PC-3 (cell line): Measurements from ENCODE around the gene FAM174B. TPM values are rescaled to one million over a fixed set of nuclear protein-coding genes. Genes with fewer than 3 reads are reported as not detected.

ENCODE experiments used
- ATAC-seq: fragments of 200-7000 bp; cut with Tn5 transposase; 2 replicates; pipeline ENCODE4 v1.9.1; 2020; ENCODE audit warnings: mild to moderate bottlenecking, moderate library complexity
- BruUV-seq: library from RNA; stranded (reverse); fragments of 400-500 nt; replicated peaks from 2 replicates; lab custom pipeline; 2021; lab: Mats Ljungman, UMichigan
- CTCF ChIA-PET: fragments of 300-600 bp; sonication (Branson Sonifier 250); formaldehyde crosslinking; loops from one replicate; lab custom pipeline; 2022; ENCODE audit warnings: antibody characterized with exemption; lab: Charles Lee
- POLR2A ChIA-PET: fragments of 300-600 bp; sonication (Branson Sonifier 250); formaldehyde crosslinking; loops from one replicate; lab custom pipeline; 2022; ENCODE audit warnings: antibody characterized with exemption; ENCODE audit not compliant: unreplicated experiment; lab: Charles Lee
- DNase-seq: peaks from one replicate; pipeline ENCODE4 v3.0.0-alpha.2; 2015
- H2AFZ ChIP-seq: fragments of 300-600 bp; sonication (generic); 2 replicates; pipeline ENCODE4 v1.6.0; 2016; ENCODE audit warnings: antibody characterized with exemption, low read length
- H3F3A ChIP-seq: fragments of 300-600 bp; sonication (generic); one replicate; pipeline ENCODE4 v1.6.0; 2017; ENCODE audit warnings: antibody characterized with exemption, low read length, control low read depth, mild to moderate bottlenecking; ENCODE audit not compliant: unreplicated experiment
- H3K27ac ChIP-seq: fragments of 300-600 bp; sonication (generic); 2 replicates; pipeline ENCODE4 v1.5.1; 2016; ENCODE audit warnings: mild to moderate bottlenecking, low read length
- H3K27me3 ChIP-seq: fragments of 300-600 bp; sonication (generic); 2 replicates; pipeline ENCODE4 v1.6.1; 2016; ENCODE audit warnings: low read length, mixed read lengths
- H3K36me3 ChIP-seq: fragments of 300-600 bp; sonication (generic); 2 replicates; pipeline ENCODE4 v1.6.1; 2016; ENCODE audit warnings: low read depth, mixed run types, low read length, mixed read lengths
- H3K4me1 ChIP-seq: fragments of 300-600 bp; sonication (generic); 2 replicates; pipeline ENCODE4 v1.5.1; 2016; ENCODE audit warnings: low read length; ENCODE audit not compliant: insufficient read depth
- H3K4me2 ChIP-seq: fragments of 300-600 bp; sonication (generic); 2 replicates; pipeline ENCODE4 v1.6.0; 2016; ENCODE audit warnings: low read length
- H3K4me3 ChIP-seq: fragments of 300-600 bp; sonication (generic); 2 replicates; pipeline ENCODE4 v1.5.1; 2016; ENCODE audit warnings: mild to moderate bottlenecking, low read length, mixed read lengths
- H3K79me2 ChIP-seq: fragments of 300-600 bp; sonication (generic); 2 replicates; pipeline ENCODE4 v1.6.1; 2017; ENCODE audit warnings: low read length, mixed read lengths
- H3K9ac ChIP-seq: fragments of 300-600 bp; sonication (generic); 2 replicates; pipeline ENCODE4 v1.6.0; 2016; ENCODE audit warnings: mild to moderate bottlenecking, low read length
- H3K9me2 ChIP-seq: fragments of 300-600 bp; sonication (generic); replicated peaks from 2 replicates; pipeline ENCODE4 v1.6.1; 2016; ENCODE audit warnings: mixed run types, low read length, mixed read lengths
- H3K9me3 ChIP-seq: fragments of 300-600 bp; sonication (generic); 2 replicates; pipeline ENCODE4 v1.6.1; 2016; ENCODE audit warnings: low read length, mixed read lengths
- H4K20me1 ChIP-seq: fragments of 300-600 bp; sonication (generic); 2 replicates; pipeline ENCODE4 v1.6.1; 2016; ENCODE audit warnings: low read length, mixed read lengths
- EZH2 ChIP-seq: fragments of 300-600 bp; sonication (generic); IDR thresholded peaks from one replicate; pipeline ENCODE4 v1.6.1; 2017; ENCODE audit warnings: antibody characterized with exemption, mild to moderate bottlenecking, low read length; ENCODE audit not compliant: unreplicated experiment
- EZH2phosphoT487 ChIP-seq: fragments of 300-600 bp; sonication (generic); IDR thresholded peaks from 2 replicates; pipeline ENCODE4 v1.6.1; 2018; ENCODE audit warnings: mild to moderate bottlenecking, antibody characterized with exemption, low read length, borderline replicate concordance
- intact Hi-C: fragments of 100-400 bp; cut with micrococcal nuclease; formaldehyde crosslinking; loops from 2 replicates; pipeline ENCODE4 v1.9.0; 2023
- total RNA-seq: library from RNA; depleted of rRNA; stranded (reverse); fragments of >200 nt; gene quantifications from 2 replicates; pipeline ENCODE4 v1.2.3, GENCODE V29; 2014
- TF ChIP-seq, protein P1 (sequence below): fragments of 300-600 bp; sonication (generic); conservative IDR thresholded peaks from 2 replicates; pipeline ENCODE4 v1.5.1; 2017; ENCODE audit warnings: antibody characterized with exemption, low read depth, mild to moderate bottlenecking, low read length

The FAM174B gene
- total RNA-seq, 1 experiment from 2014 or later, result 9.6 TPM

DNA sequence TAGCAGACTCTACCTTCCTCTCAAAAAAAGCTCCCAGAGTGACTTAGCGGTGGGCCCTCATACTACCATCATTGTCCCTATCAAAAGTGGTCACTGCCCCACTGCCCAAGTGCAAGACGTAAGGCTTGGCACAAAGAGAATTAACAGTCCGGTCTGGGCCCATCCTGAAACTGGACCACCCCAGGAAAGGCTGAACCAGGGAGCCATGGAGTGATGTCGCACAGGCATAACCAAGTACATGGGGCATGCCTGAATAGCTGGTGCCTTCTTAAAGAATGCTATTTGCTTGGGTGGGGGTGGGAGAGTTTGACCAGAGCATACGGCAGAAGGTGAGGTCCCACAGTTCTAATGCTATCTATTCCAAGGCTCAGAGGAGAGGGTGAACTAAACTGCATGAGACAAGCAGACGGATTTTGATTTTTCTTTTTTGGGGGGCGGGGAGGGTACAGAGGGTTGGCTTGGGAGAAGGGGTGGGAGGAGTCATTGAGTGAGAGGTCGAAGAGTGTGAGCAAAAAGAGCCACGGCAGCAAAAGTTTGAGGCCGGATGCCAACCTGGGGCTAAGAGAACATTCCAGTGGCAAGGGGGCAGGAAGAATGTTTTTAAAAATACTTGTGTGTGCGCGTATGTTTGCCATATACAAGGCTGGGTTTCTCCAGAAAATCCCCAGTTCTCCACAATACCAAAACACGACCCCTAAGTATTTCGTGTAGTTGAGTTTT, 50.2 kb downstream of the FAM174B start:
- DNase-seq (no peak), ATAC-seq (no peak)
- intact Hi-C loops, result no loop called here
- H3K79me2 ChIP-seq, result no peaks in the 10 kb centered on the region
- 0 out of 2 replicates have a peak, but pooled peaks cover 6% of the 10 kb centered on the region for H3K4me1 ChIP-seq
- H3K27me3 ChIP-seq, result no peaks in the 10 kb centered on the region
- ChIA-PET CTCF (no interaction called here), POLR2A (no interaction called here)
- no peak overlapping the region for H2AFZ ChIP-seq
- H3K36me3 ChIP-seq, result no peaks in the 10 kb centered on the region
- no TSS peak for BruUV-seq
- no peaks in the 10 kb centered on the region for H4K20me1 ChIP-seq
- H3K4me3 ChIP-seq, result no peak overlapping the region
- H3K27ac ChIP-seq, result no peak overlapping the region
- H3F3A ChIP-seq, result no peaks in the 10 kb centered on the region
- no peaks in the 10 kb centered on the region for H3K9me3 ChIP-seq
- no peaks in the 10 kb centered on the region for H3K9me2 ChIP-seq
- no peak overlapping the region for H3K4me2 ChIP-seq
- TF ChIP-seq, protein P1, sequence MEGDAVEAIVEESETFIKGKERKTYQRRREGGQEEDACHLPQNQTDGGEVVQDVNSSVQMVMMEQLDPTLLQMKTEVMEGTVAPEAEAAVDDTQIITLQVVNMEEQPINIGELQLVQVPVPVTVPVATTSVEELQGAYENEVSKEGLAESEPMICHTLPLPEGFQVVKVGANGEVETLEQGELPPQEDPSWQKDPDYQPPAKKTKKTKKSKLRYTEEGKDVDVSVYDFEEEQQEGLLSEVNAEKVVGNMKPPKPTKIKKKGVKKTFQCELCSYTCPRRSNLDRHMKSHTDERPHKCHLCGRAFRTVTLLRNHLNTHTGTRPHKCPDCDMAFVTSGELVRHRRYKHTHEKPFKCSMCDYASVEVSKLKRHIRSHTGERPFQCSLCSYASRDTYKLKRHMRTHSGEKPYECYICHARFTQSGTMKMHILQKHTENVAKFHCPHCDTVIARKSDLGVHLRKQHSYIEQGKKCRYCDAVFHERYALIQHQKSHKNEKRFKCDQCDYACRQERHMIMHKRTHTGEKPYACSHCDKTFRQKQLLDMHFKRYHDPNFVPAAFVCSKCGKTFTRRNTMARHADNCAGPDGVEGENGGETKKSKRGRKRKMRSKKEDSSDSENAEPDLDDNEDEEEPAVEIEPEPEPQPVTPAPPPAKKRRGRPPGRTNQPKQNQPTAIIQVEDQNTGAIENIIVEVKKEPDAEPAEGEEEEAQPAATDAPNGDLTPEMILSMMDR, result no peak
- TF ChIP-seq EZH2, result no peak
- TF ChIP-seq EZH2phosphoT487, result no peak
- no peak overlapping the region for H3K9ac ChIP-seq

DNA sequence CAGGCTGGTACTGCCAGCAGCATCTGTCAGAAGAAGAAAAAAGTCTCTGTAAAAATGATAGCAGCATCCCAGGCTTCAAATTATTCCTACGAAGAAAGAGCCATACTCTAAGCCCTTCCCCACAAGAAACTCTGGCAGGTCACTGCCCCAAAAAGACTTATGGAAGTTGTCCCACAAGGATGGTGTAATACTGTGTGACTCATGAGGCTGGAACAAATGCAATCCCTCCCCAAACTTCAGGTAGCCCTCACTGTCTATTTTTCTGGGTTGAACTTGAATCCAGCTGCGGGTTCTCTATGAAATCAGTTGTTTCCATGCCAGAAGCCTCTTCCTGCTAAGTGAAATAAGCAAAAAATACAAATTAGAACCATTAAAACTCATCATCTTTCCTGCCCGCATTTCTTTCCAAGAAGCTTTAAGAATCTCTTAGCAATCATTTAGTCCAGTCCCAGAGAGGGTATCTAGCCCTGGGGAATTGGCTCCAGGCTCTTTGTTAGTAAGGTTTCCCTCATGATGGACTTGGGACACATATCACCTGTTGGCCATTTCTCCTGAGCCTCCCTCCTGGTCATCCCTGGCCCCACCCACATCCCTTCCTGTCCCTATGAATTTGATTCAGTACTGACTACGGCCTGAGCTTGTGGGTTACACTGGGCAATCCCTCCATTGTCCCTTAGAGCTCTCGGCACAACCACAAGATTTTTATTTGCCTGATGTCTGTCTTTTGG, 51.7 kb downstream of the FAM174B start:
- intact Hi-C loops, result no loop called here
- CTCF ChIA-PET, result no interaction called here
- Histone ChIP-seq H3K9ac (no peak overlapping the region), H2AFZ (no peak overlapping the region), H3F3A (no peaks in the 10 kb centered on the region), H3K4me3 (no peak overlapping the region), H4K20me1 (no peaks in the 10 kb centered on the region), H3K4me2 (no peak overlapping the region), H3K4me1 (0 out of 2 replicates have a peak, but pooled peaks cover 6% of the 10 kb centered on the region), H3K79me2 (no peaks in the 10 kb centered on the region), H3K27me3 (no peaks in the 10 kb centered on the region), H3K9me2 (no peaks in the 10 kb centered on the region), H3K27ac (no peak overlapping the region), H3K9me3 (no peaks in the 10 kb centered on the region), H3K36me3 (no peaks in the 10 kb centered on the region)
- DNase-seq, result peak; percentile 47
- ATAC-seq, result no peak
- BruUV-seq, result no TSS peak
- TF ChIP-seq EZH2phosphoT487 (no peak), EZH2 (no peak)
- TF ChIP-seq, protein P1, result no peak
- POLR2A ChIA-PET, result no interaction called here

DNA sequence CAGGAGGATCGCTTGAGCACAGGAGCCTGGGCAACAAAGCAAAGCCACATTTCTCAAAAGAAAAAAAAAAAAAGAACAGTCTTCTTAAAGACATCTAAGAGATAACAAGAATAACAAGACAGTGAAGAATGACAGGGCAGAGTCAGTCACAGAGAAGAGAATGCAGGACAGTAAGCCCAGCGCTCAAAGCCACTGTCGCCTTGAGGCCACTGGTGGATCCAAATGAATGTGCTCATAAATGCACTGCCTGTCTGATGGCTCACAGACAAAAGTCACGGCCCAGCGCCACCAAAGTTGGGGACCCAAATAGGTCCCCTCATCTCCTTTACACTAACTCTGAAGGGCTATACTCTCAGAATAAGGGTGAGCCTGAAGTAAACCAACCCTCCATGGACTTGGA, 52.3 kb downstream of the FAM174B start:
- Histone ChIP-seq H3K4me2 (no peak overlapping the region), H3K9ac (no peak overlapping the region), H3K4me3 (no peak overlapping the region), H3K27me3 (no peaks in the 10 kb centered on the region), H4K20me1 (no peaks in the 10 kb centered on the region), H3K36me3 (no peaks in the 10 kb centered on the region), H3K79me2 (no peaks in the 10 kb centered on the region), H2AFZ (no peak overlapping the region), H3K27ac (no peak overlapping the region), H3F3A (no peaks in the 10 kb centered on the region), H3K9me2 (no peaks in the 10 kb centered on the region), H3K4me1 (0 out of 2 replicates have a peak, but pooled peaks cover 6% of the 10 kb centered on the region), H3K9me3 (no peaks in the 10 kb centered on the region)
- ATAC-seq, result no peak
- intact Hi-C loops, result no loop called here
- DNase-seq, result no peak
- CTCF ChIA-PET, result no interaction called here
- POLR2A ChIA-PET, result no interaction called here
- TF ChIP-seq EZH2phosphoT487, result no peak
- no peak for TF ChIP-seq EZH2
- TF ChIP-seq, protein P1, result no peak
- no TSS peak for BruUV-seq
